OCI-LY1 (cell line): ENCODE results near the gene ARL5A.

ENCODE experiments used
- EZH2 ChIP-seq: fragments of 200-600 bp; sonication (generic), shearing (Covaris generic); IDR thresholded peaks from 2 replicates; pipeline ENCODE4 v1.8.0; 2017; ENCODE audit warnings: borderline replicate concordance, mixed run types, mild to moderate bottlenecking, antibody characterized with exemption, low read length, moderate library complexity, mixed read lengths
- TF ChIP-seq, protein P1 (sequence below): fragments of 200-600 bp; sonication (generic), shearing (Covaris generic); IDR thresholded peaks from 2 replicates; pipeline ENCODE4 v1.5.1; 2017; ENCODE audit warnings: mild to moderate bottlenecking, antibody characterized with exemption, low read length, moderate library complexity, mixed read lengths

GRCh38 chr2:151828890-151829324 lies 686 bp upstream of the ARL5A start:
- TF ChIP-seq, protein P1, sequence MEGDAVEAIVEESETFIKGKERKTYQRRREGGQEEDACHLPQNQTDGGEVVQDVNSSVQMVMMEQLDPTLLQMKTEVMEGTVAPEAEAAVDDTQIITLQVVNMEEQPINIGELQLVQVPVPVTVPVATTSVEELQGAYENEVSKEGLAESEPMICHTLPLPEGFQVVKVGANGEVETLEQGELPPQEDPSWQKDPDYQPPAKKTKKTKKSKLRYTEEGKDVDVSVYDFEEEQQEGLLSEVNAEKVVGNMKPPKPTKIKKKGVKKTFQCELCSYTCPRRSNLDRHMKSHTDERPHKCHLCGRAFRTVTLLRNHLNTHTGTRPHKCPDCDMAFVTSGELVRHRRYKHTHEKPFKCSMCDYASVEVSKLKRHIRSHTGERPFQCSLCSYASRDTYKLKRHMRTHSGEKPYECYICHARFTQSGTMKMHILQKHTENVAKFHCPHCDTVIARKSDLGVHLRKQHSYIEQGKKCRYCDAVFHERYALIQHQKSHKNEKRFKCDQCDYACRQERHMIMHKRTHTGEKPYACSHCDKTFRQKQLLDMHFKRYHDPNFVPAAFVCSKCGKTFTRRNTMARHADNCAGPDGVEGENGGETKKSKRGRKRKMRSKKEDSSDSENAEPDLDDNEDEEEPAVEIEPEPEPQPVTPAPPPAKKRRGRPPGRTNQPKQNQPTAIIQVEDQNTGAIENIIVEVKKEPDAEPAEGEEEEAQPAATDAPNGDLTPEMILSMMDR: no peak
- TF ChIP-seq EZH2: no peak
